Uterus (tissue), 4 donors: ENCODE data around the gene CAPN15. TPM values are rescaled to one million over a fixed set of nuclear protein-coding genes. Genes with fewer than 3 reads are reported as not detected.
"Not testable (repeated sequence)": the region's sequence is repeated elsewhere in the genome, so short reads cannot be mapped to it uniquely, and the experiment has no call there.

ENCODE experiments used
- DNase-seq, 2 donors: peaks; one replicate each; pipeline ENCODE4 v3.0.0-alpha.2; 2019 to 2020
- H3K27ac ChIP-seq, 2 donors: fragments of 200-600 bp; sonication (generic); 1 replicate in 1 of 2; 2 replicates in 1 of 2; pipeline ENCODE4 v1.5.1; 2016 to 2018
- H3K27me3 ChIP-seq, 2 donors: fragments of 200-600 bp; sonication (generic); one replicate each; pipeline ENCODE4 v1.5.1; 2018 to 2019; ENCODE audit warnings: control low read depth in 1 of 2
- H3K36me3 ChIP-seq, 2 donors: fragments of 200-600 bp; sonication (generic); one replicate each; pipeline ENCODE4 v1.5.1; 2019; ENCODE audit warnings: control low read depth in 1 of 2
- H3K4me1 ChIP-seq, 2 donors: fragments of 200-600 bp; sonication (generic); one replicate each; pipeline ENCODE4 v1.5.1; 2018 to 2019; ENCODE audit warnings: control low read depth in 1 of 2
- H3K4me3 ChIP-seq, 2 donors: fragments of 200-600 bp; sonication (generic); 1 replicate in 1 of 2; 2 replicates in 1 of 2; pipeline ENCODE4 v1.5.1; 2018 to 2019; ENCODE audit warnings: mild to moderate bottlenecking in 1 of 2
- H3K9me3 ChIP-seq, 2 donors: fragments of 200-600 bp; sonication (generic); one replicate each; pipeline ENCODE4 v1.5.1; 2019; ENCODE audit warnings: control low read depth in 1 of 2
- CTCF ChIP-seq, 4 experiments: fragments of 200-600 bp in 2 of 4; fragments of 450-650 bp in 2 of 4; sonication (generic) in 2 of 4; IDR thresholded peaks; one replicate each; pipeline ENCODE4 v1.5.1; 2016 to 2019; ENCODE audit warnings: antibody characterized with exemption in 4 of 4, mild to moderate bottlenecking in 2 of 4, moderate library complexity in 1 of 4
- POLR2A ChIP-seq, 2 donors: fragments of 450-650 bp; IDR thresholded peaks; one replicate each; pipeline ENCODE4 v1.6.1; 2016; ENCODE audit warnings: antibody characterized with exemption in 2 of 2, mild to moderate bottlenecking in 1 of 2, moderate library complexity in 1 of 2
- intact Hi-C: fragments of 100-400 bp; cut with DNase I; formaldehyde crosslinking; loops from one replicate; pipeline ENCODE4 v1.15.1; 2023; ENCODE audit warnings: low total_unique reads
- total RNA-seq, 4 donors: library from RNA; depleted of rRNA in 3 of 4; stranded (reverse); fragments of >200 nt in 3 of 4; gene quantifications; one replicate each; pipeline versions ENCODE4 v1.1.0 to v1.2.4, GENCODE V29; 2014 to 2023
- donor health status: DM: yes; HTN: yes; CAD: no.

CAPN15 gene
- 10 to 100 TPM in 3 of 4 donors, 1 to 10 TPM in 1; 7.9 to 37.3 (median 19.3) TPM for total RNA-seq

GRCh38 chr16:527015-527903, at the start of gene CAPN15:
Gene CAPN15 (plus strand): TSS chr16:527712. CDS start chr16:546839, 19,127 bp downstream.
- Histone ChIP-seq H3K9me3 (no peaks in the 10 kb centered on the region), H3K27ac (peak within 1 kb of the TSS; percentile 98 to 99), H3K27me3 (no peaks in the 10 kb centered on the region), H3K4me1 (peaks cover 3 to 26% of the 10 kb centered on the region in 2 donors), H3K4me3 (peak within 1 kb of the TSS; percentile 72 to 80), H3K36me3 (no peaks in the 10 kb centered on the region)
- TF ChIP-seq POLR2A (IDR thresholded peaks at IDR 0.05) (peak; percentile 62 to 88), CTCF (IDR thresholded peaks at IDR 0.05) (peak in 2 of 4 experiments; percentile 28 to 56)
- peak; percentile 86 to 88 for DNase-seq
- intact Hi-C loops: no loop called here

- H3K36me3 ChIP-seq, H3K9me3 ChIP-seq, H3K4me3 ChIP-seq, DNase-seq, H3K27me3 ChIP-seq, H3K27ac ChIP-seq, H3K4me1 ChIP-seq, intact Hi-C loops: not testable (repeated sequence)
These were observed 49.2 kb upstream of the CAPN15 start for GRCh38 chr16:478287-478686.

- intact Hi-C loops: no loop called here
- DNase-seq: no peak
- no peak overlapping the region for H3K4me3 ChIP-seq
- no peak overlapping the region for H3K27ac ChIP-seq
- H3K36me3 ChIP-seq: no peaks in the 10 kb centered on the region
- no peaks in the 10 kb centered on the region for H3K27me3 ChIP-seq
- no peaks in the 10 kb centered on the region for H3K9me3 ChIP-seq
- TF ChIP-seq CTCF (IDR thresholded peaks at IDR 0.05) (no peak), POLR2A (IDR thresholded peaks at IDR 0.05) (no peak)
- no peaks in the 10 kb centered on the region for H3K4me1 ChIP-seq
These were observed 44.9 kb upstream of the CAPN15 start for GRCh38 chr16:482468-483185.

- intact Hi-C loops: no loop called here
- H3K27ac ChIP-seq: no peak overlapping the region
- DNase-seq: no peak
- H3K27me3 ChIP-seq: no peaks in the 10 kb centered on the region
- TF ChIP-seq POLR2A (IDR thresholded peaks at IDR 0.05) (no peak), CTCF (IDR thresholded peaks at IDR 0.05) (no peak)
- H3K4me1 ChIP-seq: no peaks in the 10 kb centered on the region
- H3K9me3 ChIP-seq: no peaks in the 10 kb centered on the region
- H3K4me3 ChIP-seq: no peak overlapping the region
- H3K36me3 ChIP-seq: no peaks in the 10 kb centered on the region
These were observed 44.0 kb upstream of the CAPN15 start for GRCh38 chr16:483341-484075.

GRCh38 chr16:489606-490005, 37.9 kb upstream of the CAPN15 start:
- Histone ChIP-seq H3K4me1 (no peaks in the 10 kb centered on the region), H3K27me3 (no peaks in the 10 kb centered on the region), H3K9me3 (no peaks in the 10 kb centered on the region), H3K27ac (no peak overlapping the region), H3K4me3 (no peak overlapping the region), H3K36me3 (no peaks in the 10 kb centered on the region)
- intact Hi-C loops: no loop called here
- TF ChIP-seq CTCF (IDR thresholded peaks at IDR 0.05) (no peak), POLR2A (IDR thresholded peaks at IDR 0.05) (no peak)
- DNase-seq: no peak
